Naive thymus-derived CD8-positive, alpha-beta T cell (primary cell): ENCODE results near the gene PLEKHA3. TPM values are rescaled to one million over a fixed set of nuclear protein-coding genes. Genes with fewer than 3 reads are reported as not detected.

Experiments
- ATAC-seq, 2 donors: fragments of 150-1000 bp; cut with Tn5 transposase in 1 of 2; sonication (Bioruptor Pico), chemical (Tn5 transposase) in 1 of 2; 1 replicate in 1 of 2; 2 replicates in 1 of 2; pipeline ENCODE4 v1.10.0; 2021; ENCODE audit warnings: mild to moderate bottlenecking in 2 of 2, moderate library complexity in 2 of 2
- POLR2A ChIA-PET: fragments of 350-600 bp; sonication (Branson Sonifier 250); formaldehyde crosslinking; loops from one replicate; lab custom pipeline; 2021; ENCODE audit warnings: antibody characterized with exemption; lab: Charles Lee
- DNase-seq, 10 donors: peaks; one replicate each; pipeline versions ENCODE4 v3.0.0 to v3.0.0-alpha.2; 2020 to 2022
- H3K27ac Mint-ChIP-seq, 10 donors: one replicate each; pipeline ENCODE4 v1.8.0; 2020 to 2022; ENCODE audit warnings: mild to moderate bottlenecking in 10 of 10, mixed read lengths in 10 of 10, moderate library complexity in 4 of 10, inconsistent platforms in 1 of 10
- H3K27me3 Mint-ChIP-seq, 5 donors: one replicate each; pipeline ENCODE4 v1.8.0; 2021 to 2022; ENCODE audit warnings: mixed read lengths in 5 of 5
- H3K36me3 Mint-ChIP-seq, 3 donors: one replicate each; pipeline ENCODE4 v1.8.0; 2020 to 2022; ENCODE audit warnings: mixed read lengths in 3 of 3, mild to moderate bottlenecking in 2 of 3, inconsistent platforms in 1 of 3
- H3K4me1 Mint-ChIP-seq, 4 donors: one replicate each; pipeline ENCODE4 v1.8.0; 2021 to 2022; ENCODE audit warnings: mixed read lengths in 4 of 4
- H3K4me3 Mint-ChIP-seq, 10 donors: one replicate each; pipeline ENCODE4 v1.8.0; 2020 to 2022; ENCODE audit warnings: mild to moderate bottlenecking in 10 of 10, mixed read lengths in 10 of 10, moderate library complexity in 6 of 10, inconsistent platforms in 1 of 10
- H3K9me3 Mint-ChIP-seq, 9 donors: one replicate each; pipeline ENCODE4 v1.8.0; 2020 to 2022; ENCODE audit warnings: mixed read lengths in 9 of 9, mild to moderate bottlenecking in 3 of 9, inconsistent platforms in 1 of 9, moderate library complexity in 1 of 9
- polyA plus RNA-seq, 3 donors: library from polyadenylated mRNA; unstranded; fragments of 300-500 nt; fragmentation: Illumina TruSeq; gene quantifications; one replicate each; pipeline ENCODE4 v1.2.3, GENCODE V29; 2021
- total RNA-seq, 8 experiments: library from RNA in 2 of 8; stranded (reverse) in 2 of 8; gene quantifications; one replicate each; pipeline ENCODE4 v1.2.3 and lab custom pipeline; 2021 to 2026

The PLEKHA3 gene
- total and polyA plus RNA-seq, 5 experiments from 2014 or later = 18.4 to 40.6 (median 24.6) TPM

DNA sequence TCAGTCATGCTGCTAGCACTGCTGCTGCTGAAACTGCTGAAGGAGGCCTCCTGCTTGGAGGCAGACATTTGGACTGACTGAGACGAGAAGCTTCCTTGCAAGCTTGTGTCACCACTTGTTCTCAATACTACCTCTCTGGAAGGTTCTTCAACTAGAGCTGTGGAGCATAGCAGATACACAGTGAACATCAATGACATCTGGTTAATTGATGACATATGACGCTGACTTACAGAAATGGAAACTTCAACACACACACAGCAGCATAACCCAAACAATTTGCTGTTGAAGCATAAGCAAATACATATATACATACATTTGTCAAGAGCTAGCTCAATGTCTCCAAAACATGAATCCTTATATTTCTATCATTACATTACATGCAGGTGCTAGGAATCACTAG, 47.3 kb downstream of the PLEKHA3 start:
- peaks cover 13 to 53% (median 37%) of the 10 kb centered on the region in 3 donors for H3K36me3 Mint-ChIP-seq
- POLR2A ChIA-PET = no interaction called here
- no peaks in the 10 kb centered on the region for H3K27me3 Mint-ChIP-seq
- no peak overlapping the region for H3K4me3 Mint-ChIP-seq
- H3K9me3 Mint-ChIP-seq = peaks cover 0 to 6% (median 2%) of the 10 kb centered on the region in 9 donors
- H3K4me1 Mint-ChIP-seq = peaks cover 10 to 55% (median 47%) of the 10 kb centered on the region in 4 donors
- DNase-seq (no peak), ATAC-seq (no peak)
- peak overlapping the region in 2 of 10 donors; percentile 31 to 43 for H3K27ac Mint-ChIP-seq

- H3K4me1 Mint-ChIP-seq = peaks cover 5 to 45% (median 37%) of the 10 kb centered on the region in 4 donors
- no peak overlapping the region for H3K27ac Mint-ChIP-seq
- DNase-seq (no peak), ATAC-seq (no peak)
- no peak overlapping the region for H3K4me3 Mint-ChIP-seq
- H3K9me3 Mint-ChIP-seq = peaks cover 0 to 4% (median 0%) of the 10 kb centered on the region in 9 donors
- peaks cover 15 to 62% (median 46%) of the 10 kb centered on the region in 3 donors for H3K36me3 Mint-ChIP-seq
- POLR2A ChIA-PET = no interaction called here
- no peaks in the 10 kb centered on the region for H3K27me3 Mint-ChIP-seq
Measured at GRCh38 chr2:178528647-178529046, 48.4 kb downstream of the PLEKHA3 start.

GRCh38 chr2:178529194-178529593, 48.9 kb downstream of the PLEKHA3 start:
- peak overlapping the region in 1 of 10 donors; percentile 5 for H3K27ac Mint-ChIP-seq
- H3K27me3 Mint-ChIP-seq = no peaks in the 10 kb centered on the region
- POLR2A ChIA-PET = no interaction called here
- ATAC-seq (no peak), DNase-seq (no peak)
- peaks cover 6 to 43% (median 32%) of the 10 kb centered on the region in 4 donors for H3K4me1 Mint-ChIP-seq
- H3K4me3 Mint-ChIP-seq = no peak overlapping the region
- H3K36me3 Mint-ChIP-seq = peaks cover 19 to 68% (median 52%) of the 10 kb centered on the region in 3 donors
- peaks cover 0 to 4% (median 0%) of the 10 kb centered on the region in 9 donors for H3K9me3 Mint-ChIP-seq

- no peak for ATAC-seq
- Mint-ChIP-seq H3K4me3 (no peak overlapping the region), H3K27me3 (no peaks in the 10 kb centered on the region), H3K4me1 (peaks cover 9 to 38% (median 28%) of the 10 kb centered on the region in 4 donors), H3K27ac (no peak overlapping the region), H3K36me3 (peaks cover 27 to 77% (median 61%) of the 10 kb centered on the region in 3 donors), H3K9me3 (peaks cover 0 to 5% (median 0%) of the 10 kb centered on the region in 9 donors)
- DNase-seq = no peak
- POLR2A ChIA-PET = no interaction called here
Measured at GRCh38 chr2:178530131-178530530, 49.9 kb downstream of the PLEKHA3 start.

DNA sequence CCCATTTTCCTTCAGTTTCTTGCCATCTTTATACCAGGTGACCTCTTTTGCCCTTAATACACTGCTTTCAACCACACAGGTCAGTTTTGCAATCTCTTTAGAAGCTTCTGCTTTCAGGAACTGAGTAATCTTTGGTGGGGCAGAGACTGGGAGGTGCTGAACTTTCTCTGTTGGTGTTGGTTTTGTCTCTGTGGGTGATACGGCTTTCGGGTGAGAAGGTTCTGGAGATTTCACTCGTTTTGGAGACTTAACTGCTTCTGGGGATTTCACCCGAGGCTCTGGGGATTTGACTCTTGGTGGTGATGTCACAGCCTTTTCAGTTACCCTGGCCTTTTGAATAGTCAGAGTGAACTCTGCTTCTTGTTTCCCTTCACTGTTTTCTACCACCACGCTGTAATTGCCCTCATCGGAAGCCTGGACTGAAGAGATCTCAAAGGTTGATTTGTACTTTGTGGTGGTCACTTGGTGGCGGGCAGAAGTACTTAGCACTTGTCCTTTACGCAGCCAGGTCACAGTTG, 50.4 kb downstream of the PLEKHA3 start:
- Mint-ChIP-seq H3K36me3 (peaks cover 27 to 78% (median 65%) of the 10 kb centered on the region in 3 donors), H3K27me3 (no peaks in the 10 kb centered on the region), H3K4me3 (peak overlapping the region in 1 of 10 donors; percentile 1), H3K9me3 (peaks cover 0 to 5% (median 0%) of the 10 kb centered on the region in 9 donors), H3K4me1 (peaks cover 7 to 34% (median 25%) of the 10 kb centered on the region in 4 donors), H3K27ac (no peak overlapping the region)
- DNase-seq (no peak), ATAC-seq (no peak)
- POLR2A ChIA-PET = no interaction called here

DNA sequence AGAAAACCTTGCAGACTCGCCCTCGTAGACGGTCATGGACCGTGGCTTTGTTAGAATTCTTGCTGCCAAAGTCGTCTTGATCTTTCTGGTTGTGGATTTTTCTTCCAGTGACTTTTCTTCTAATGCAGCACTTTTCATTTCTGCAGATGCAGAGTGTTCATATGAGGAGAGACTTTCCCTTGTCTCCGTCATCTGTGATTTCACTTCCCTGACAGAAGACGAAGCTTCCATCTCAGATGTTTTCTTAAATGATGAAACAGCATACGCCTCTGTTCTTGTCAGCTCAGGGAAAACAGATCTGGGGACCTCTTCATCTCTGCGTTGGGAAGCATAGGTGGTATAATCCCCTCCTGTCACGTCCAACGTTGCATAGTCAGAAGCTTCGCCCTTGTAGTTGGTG, 50.9 kb downstream of the PLEKHA3 start:
- POLR2A ChIA-PET = no interaction called here
- ATAC-seq = no peak
- Mint-ChIP-seq H3K27ac (no peak overlapping the region), H3K4me3 (peak overlapping the region in 1 of 10 donors; percentile 1), H3K9me3 (peaks cover 0 to 5% (median 0%) of the 10 kb centered on the region in 9 donors), H3K27me3 (no peaks in the 10 kb centered on the region), H3K4me1 (peaks cover 5 to 30% (median 21%) of the 10 kb centered on the region in 4 donors), H3K36me3 (peaks cover 27 to 78% (median 70%) of the 10 kb centered on the region in 3 donors)
- DNase-seq = no peak

GRCh38 chr2:178536037-178536436, 55.8 kb downstream of the PLEKHA3 start:
- DNase-seq (no peak), ATAC-seq (no peak)
- peaks cover 25 to 95% (median 90%) of the 10 kb centered on the region in 3 donors for H3K36me3 Mint-ChIP-seq
- H3K4me1 Mint-ChIP-seq = peaks cover 2 to 12% (median 6%) of the 10 kb centered on the region in 4 donors
- POLR2A ChIA-PET = no interaction called here
- H3K27me3 Mint-ChIP-seq = no peaks in the 10 kb centered on the region
- peaks cover 0 to 5% (median 0%) of the 10 kb centered on the region in 9 donors for H3K9me3 Mint-ChIP-seq
- H3K27ac Mint-ChIP-seq = no peak overlapping the region
- no peak overlapping the region for H3K4me3 Mint-ChIP-seq

- no peak for DNase-seq
- Mint-ChIP-seq H3K27ac (no peak overlapping the region), H3K4me1 (peaks cover 0 to 6% (median 0%) of the 10 kb centered on the region in 4 donors), H3K36me3 (peaks cover 11 to 90% (median 80%) of the 10 kb centered on the region in 3 donors), H3K4me3 (no peak overlapping the region), H3K27me3 (no peaks in the 10 kb centered on the region), H3K9me3 (no peaks in the 10 kb centered on the region)
- POLR2A ChIA-PET = no interaction called here
- no peak for ATAC-seq
Measured at GRCh38 chr2:178542161-178542560, 61.9 kb downstream of the PLEKHA3 start.

DNA sequence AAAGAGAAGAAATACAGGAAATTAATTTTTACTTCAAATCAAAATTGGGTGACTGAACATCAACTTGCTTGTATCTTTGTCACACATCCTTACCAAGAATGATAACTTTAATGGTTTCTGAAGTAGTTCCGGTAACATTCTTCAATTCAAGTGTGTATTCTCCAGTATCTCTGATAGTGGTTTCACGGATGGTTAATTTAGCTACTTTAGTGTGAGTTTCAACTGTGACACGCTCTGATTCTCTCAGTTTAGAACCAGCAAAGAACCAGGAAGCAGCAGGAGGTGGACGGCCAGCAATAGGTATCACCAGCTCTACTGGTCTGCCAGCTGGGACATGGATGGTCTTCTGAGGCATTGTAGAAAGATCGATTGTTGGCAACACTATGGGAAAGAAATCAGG, 62.3 kb downstream of the PLEKHA3 start:
- H3K9me3 Mint-ChIP-seq = peaks cover 0 to 3% (median 0%) of the 10 kb centered on the region in 9 donors
- no peak for DNase-seq
- peaks cover 0 to 6% (median under 1%) of the 10 kb centered on the region in 4 donors for H3K4me1 Mint-ChIP-seq
- peaks cover 15 to 90% (median 81%) of the 10 kb centered on the region in 3 donors for H3K36me3 Mint-ChIP-seq
- POLR2A ChIA-PET = no interaction called here
- ATAC-seq = no peak
- no peak overlapping the region for H3K27ac Mint-ChIP-seq
- no peaks in the 10 kb centered on the region for H3K27me3 Mint-ChIP-seq
- H3K4me3 Mint-ChIP-seq = no peak overlapping the region

DNA sequence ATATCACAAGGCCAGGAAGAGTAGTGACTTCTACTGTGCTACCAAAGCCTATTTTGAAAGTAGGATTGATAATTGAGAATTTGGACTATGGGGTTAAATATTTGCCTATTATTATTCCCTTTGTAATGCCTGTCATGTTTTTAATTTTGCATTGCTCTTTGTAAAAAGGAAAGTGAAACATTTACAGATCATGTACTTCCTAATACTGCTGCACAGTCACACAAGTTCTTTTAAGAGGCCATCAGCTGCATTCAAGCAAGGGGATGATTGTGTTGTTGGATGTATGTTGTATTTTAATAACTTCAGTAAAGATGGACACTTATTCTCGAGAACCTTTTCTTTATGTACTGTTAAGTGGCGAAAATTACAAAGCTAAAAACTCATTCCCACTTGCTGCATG, 70.1 kb downstream of the PLEKHA3 start:
- no peak overlapping the region for H3K27ac Mint-ChIP-seq
- peaks cover 58 to 93% (median 89%) of the 10 kb centered on the region in 3 donors for H3K36me3 Mint-ChIP-seq
- H3K4me3 Mint-ChIP-seq = no peak overlapping the region
- POLR2A ChIA-PET = no interaction called here
- no peaks in the 10 kb centered on the region for H3K27me3 Mint-ChIP-seq
- no peak for DNase-seq
- peaks cover 0 to 4% (median 0%) of the 10 kb centered on the region in 4 donors for H3K4me1 Mint-ChIP-seq
- peaks cover 0 to 9% (median 0%) of the 10 kb centered on the region in 9 donors for H3K9me3 Mint-ChIP-seq
- ATAC-seq = no peak

DNA sequence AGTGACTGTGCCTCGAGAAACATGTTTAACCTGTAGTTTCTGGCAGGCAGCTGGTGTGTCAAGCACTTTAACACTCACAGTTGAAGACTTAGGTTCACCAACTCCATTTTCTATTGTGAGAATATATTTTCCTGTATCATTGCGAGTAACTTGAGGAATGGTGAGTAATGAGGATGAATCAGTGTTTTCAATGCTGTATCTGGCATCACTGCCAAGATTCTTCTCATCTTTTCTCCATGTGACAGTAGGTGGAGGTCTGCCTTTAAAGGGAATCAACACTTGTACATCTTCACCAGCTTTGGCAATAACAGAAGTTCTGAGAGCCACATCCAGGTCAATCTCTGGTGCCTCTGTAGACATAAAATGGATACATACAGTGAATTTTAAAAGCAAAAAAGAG, 72.8 kb downstream of the PLEKHA3 start:
- POLR2A ChIA-PET = no interaction called here
- Mint-ChIP-seq H3K4me3 (no peak overlapping the region), H3K4me1 (no peaks in the 10 kb centered on the region), H3K9me3 (peaks cover 0 to 6% (median 0%) of the 10 kb centered on the region in 9 donors), H3K27ac (no peak overlapping the region), H3K27me3 (no peaks in the 10 kb centered on the region), H3K36me3 (peaks cover 65 to 90% (median 88%) of the 10 kb centered on the region in 3 donors)
- DNase-seq (no peak), ATAC-seq (no peak)
